GM21723 (cell line): ENCODE results near the gene P2RY6.
"Not testable (repeated sequence)": the region's sequence is repeated elsewhere in the genome, so short reads cannot be mapped to it uniquely, and the experiment has no call there.

Experiments used
- ATAC-seq: cut with Tn5 transposase; IDR thresholded peaks from one replicate; pipeline ENCODE4 v1.9.1; 2021; ENCODE audit warnings: mild to moderate bottlenecking, moderate library complexity; ENCODE audit not compliant: unreplicated experiment

P2RY6 gene

GRCh38 chr11:73259406-73260126, 12.6 kb upstream of the P2RY6 start:
- no peak for ATAC-seq

DNA sequence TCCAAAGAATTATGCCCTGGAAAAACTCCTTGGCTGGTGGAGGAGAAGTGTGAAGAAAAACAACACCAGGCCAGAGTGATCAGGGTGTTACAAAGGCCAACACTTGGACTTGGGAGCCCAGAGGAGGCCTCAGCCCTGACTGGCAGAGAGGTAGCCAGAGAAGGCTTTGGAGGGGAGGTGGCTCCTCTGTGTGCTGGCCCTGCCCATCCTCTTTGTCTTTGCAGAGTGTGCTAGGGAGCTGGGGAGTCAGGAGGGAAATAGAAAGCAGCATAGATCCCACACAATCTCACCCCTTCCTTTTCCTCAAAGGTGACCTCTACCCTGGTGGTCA, 12.0 kb upstream of the P2RY6 start:
- ATAC-seq: no peak

DNA sequence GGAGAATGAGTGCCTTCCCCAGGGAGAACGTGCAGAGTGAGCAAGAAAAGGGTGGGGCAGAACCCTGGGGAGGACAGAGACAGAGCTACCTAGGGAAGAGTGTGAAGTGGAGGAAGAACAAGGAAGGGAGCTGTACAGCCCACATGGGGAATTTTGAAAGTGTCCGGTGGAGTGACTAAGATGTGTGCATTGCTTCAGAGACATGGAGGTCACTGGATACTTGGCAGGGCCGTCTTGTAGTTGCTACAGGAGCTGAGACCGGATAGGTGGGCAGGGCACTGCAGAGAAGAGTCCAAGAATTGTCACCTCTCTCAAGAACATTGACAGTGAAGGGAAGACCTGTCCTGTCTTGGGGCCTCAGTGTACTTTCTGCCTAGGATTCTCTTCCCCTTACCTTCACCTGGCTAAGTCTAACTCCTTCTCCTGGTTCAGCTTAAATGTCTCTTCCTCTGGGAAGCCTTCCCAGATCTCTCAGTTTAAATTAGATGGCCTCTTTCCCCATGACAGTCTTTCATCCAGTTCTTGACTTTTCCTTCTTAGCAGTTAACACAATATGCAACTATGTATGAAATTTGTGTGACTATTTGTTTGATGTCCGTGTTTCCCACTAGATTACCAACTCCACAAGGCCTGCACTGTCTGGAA, 9.2 kb upstream of the P2RY6 start:
- no peak for ATAC-seq

DNA sequence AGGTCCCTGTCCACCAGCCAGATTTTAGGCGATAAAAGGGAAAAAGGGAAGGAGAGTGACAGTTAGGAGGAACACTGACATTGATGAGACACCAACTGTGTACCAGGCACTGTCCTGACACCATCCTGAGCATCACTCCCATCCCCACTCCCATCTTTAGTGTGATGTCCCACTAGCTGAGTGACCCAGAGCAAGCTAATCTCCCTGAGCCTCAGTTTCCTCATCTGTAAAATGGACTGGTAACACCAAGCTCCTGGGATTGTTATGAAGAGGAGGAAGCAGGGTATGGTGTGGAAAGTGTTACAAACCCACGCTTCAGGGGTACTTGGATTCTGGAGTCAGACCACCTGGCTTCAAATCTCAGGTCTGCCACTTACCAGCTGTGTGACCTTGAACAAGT, 8.5 kb upstream of the P2RY6 start:
- ATAC-seq: no peak

DNA sequence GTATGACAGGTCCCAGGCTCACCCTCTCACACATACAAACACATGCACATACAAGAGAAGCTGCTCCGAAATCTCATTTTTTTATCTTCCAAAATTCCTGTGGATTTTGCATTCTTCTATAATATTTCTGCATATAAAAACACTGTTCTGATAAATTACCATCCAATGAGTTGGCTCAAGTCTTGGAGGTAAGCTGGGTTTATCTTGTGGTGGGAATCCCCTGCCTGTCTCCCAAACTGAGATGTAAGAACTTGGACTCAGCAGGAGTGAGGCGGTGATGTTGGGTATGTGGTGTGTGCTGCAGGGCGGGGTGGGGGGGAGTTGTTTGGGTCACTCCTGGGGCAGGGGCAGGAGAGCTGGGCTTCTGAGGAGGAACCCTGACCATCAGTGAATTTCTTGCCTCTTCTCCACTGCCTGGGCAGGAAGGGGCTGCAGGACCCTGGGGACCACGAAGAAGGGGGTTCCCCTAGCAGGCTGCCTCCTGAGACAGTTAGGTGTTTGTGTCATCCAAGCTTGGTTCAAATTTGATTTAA, 6.8 kb upstream of the P2RY6 start:
- ATAC-seq: no peak

DNA sequence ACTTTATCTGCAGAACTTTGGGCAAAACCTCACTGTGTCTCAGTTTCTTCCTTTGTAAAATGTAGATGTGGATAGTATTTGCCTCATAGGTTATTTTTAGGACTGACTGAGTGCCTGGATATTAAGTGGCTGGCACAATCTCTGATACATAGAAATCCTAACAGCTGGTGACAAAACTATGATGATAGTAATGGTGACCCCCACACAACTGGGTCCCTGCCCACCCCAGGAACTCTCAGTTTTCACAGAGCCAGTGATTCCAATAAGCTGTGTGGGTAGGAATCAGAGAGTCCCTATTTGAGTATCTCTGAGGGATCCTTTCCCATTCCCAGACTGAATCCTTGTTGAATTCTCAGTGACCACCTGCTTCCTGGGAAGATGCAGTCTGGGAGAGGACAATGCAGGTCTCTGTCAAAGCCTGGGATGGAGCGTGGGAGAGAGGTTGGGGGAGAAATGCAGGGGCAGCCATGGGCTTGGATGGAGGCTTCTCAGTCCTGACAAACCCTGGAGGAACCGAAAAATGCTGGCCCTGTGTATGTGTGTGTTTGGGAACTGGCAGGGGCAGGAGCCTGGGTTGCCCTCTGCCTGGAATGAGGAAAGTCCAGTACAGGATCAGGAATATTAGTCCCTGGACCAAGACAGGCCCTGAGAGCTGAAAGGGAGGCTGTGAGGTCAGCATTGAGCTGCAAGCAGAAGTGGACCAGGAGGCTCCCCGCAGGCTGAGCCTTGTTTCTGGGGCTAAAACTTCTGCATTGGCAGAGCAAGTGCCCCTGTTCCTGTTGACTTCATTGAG, 6.1 kb upstream of the P2RY6 start:
- ATAC-seq: no peak

DNA sequence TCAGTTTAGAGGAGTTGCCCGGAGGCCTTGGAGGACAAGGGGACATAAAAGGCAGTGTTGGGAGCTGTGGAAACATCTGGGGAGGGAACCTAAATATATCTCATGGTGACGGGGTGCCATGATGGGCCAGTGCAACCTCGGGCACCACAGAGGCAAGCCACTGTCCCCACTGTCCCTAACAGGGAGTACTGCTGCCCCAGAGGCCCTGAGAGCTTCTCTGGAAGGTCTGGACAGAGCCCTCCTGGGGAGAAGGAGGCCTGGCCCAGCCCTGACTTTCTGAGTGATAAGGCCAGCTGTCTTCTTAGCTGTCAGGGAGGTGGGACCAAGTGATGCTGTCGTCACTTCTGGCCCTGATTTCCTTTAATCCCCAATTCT, 5.5 kb upstream of the P2RY6 start:
- ATAC-seq: no peak

- ATAC-seq: no peak
Measured at GRCh38 chr11:73267122-73267846, 4.9 kb upstream of the P2RY6 start.

DNA sequence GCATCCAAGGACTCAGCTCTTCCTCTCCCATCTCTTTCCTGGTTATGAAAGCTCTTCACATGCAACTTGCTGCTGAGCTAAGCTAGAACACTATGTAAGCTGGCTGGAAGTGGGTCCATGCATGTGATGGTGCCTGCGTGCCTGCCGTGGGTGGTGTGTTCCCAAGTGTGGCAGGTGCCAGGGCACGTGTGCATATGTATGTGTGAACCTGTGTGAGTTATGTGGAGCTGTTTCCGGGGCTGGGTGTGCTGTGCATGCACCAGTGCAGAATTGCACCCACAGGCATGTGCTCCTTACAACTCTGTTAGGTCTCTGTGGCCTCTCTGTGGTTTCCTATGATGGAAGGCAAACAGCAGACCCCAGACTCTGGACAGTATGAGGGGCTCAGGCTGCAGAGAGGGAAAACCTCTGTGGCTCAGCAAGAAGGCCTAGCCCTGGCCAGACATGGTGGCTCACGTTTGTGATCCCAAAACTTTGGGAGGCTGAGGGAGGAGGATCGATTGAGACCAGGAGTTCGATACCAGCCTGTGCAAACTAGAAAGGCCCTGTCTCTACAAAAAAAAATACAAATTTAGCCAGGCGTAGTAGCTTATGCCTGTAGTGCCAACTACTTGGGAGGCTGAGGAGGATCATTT, 4.1 kb upstream of the P2RY6 start:
- ATAC-seq: no peak

GRCh38 chr11:73268671-73269271, 3.4 kb upstream of the P2RY6 start:
- ATAC-seq: no peak

DNA sequence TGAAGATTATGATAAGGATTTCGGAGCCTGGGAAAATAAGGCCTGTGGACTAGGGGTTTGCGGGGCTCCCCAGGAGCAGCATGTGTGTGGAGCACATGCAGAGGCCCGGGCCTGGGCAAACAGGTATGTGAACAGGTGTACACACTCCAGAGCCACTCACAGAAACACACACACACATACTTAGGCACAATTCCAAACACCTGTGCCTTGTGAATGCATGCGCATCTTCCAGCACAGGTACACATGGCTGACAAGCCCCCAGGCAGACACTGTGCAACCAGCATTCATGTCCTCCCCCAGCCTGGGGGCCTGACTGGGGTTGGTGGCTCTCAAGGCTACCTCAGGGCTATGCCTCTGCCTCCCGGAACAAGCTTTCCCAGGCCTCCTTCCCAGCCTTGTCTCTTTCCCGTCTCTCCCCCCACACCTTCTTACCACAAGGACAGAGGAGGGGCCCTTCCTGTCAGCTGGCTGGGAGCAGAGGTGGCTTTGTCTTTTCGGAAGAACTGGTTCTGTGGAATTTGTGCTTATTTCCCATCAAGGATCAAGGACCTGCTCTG, 2.6 kb upstream of the P2RY6 start:
- no peak for ATAC-seq

GRCh38 chr11:73270016-73270854, 1.9 kb upstream of the P2RY6 start:
- no peak for ATAC-seq

GRCh38 chr11:73270855-73271477, 1.2 kb upstream of the P2RY6 start:
- no peak for ATAC-seq

DNA sequence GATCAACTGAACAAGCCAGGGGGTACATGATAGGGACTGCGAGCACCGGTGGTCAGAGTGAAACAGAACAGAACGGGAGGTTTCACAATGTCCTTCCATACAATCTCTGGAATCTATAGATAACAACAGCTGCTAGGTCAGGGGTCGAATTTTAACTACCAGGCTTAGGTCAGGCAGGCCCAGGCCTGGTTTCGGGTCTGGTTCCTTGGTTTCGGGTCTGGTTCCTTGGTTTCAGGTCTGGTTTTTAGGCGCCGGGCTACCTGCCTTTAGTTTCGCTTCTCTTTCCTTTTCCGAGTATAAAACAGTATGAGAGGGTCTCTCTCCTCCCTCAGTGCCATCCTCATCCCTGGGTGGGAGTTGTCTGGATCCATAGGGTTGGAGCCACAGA, 666 bp upstream of the P2RY6 start:
- not testable (repeated sequence) for ATAC-seq

DNA sequence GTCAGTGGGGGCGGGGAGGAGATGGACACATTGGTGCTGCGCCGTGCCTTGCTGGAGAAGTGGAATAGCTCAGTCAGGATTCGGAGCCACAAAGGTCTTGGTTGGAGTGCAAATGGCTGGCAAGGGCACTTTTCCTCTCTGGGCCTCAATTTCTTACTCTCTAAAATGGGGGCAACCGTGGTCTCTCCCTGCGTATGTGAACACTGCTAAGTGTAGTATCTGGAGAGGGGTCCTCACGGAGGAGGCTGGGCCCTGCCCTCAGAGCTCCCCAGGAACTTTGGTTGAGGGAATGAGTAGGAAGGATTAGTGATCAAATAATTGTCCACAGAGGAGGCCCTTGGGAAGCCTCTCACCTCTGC, 521 bp downstream of the P2RY6 start:
- no peak for ATAC-seq

GRCh38 chr11:73273222-73273895, 1.2 kb downstream of the P2RY6 start:
- no peak for ATAC-seq

DNA sequence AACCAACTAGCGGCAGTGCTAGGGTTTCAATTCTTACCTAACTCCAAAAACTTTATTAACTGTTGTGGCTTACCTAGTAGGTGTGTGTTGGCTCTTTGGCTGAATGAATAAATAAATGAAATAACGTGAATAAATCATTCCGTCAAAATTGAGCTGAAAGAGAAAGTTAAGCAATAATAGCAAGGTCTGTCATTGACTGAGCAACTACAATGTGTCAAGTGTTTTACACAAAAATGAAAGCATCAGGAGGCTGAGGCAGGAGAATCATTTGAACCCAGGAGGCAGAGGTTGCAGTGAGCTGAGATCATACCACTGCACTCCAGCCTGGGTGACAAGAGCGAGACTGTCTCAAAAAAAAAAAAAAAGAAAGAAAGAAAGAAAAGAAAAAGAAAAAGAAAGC, 2.1 kb downstream of the P2RY6 start:
- ATAC-seq: not testable (repeated sequence)

DNA sequence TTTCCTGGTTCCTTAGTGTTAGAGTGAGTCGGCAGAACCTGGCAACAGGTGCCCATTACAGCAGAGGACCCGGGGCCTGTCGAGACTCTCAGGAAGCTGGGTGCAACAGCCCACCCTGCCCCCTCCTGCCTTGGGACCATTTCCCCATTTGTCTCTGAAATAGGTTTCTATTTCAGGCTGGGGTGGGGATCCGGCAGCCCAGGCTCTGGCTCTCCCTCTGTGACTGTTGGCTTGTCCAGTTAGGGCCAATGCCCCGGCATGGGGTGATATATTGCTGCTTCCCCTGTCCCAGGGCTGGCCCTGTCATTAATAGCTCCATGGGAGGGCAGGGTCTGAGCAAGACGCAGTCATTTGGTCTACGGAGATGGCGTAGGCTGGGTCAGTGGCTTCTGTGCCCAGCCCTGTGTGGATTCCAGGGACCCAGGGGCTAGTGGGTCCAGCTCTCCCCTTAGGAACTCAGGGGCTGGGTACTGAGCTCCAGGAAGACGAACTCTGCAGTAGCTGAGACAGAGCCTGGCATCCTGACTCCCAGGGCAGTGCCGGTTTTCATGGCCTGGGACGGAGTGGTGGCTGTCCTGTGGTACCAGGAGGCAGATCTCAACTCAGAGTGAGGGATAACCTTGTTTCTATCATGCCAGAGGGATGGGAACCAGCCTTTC, 2.7 kb downstream of the P2RY6 start:
- ATAC-seq: no peak
